Prostate gland (tissue), 2 donors: ENCODE measurements around the gene ZNG1C. TPM values are rescaled to one million over a fixed set of nuclear protein-coding genes. Genes with fewer than 3 reads are reported as not detected.
"Not testable (repeated sequence)": the region's sequence is repeated elsewhere in the genome, so short reads cannot be mapped to it uniquely, and the experiment has no call there.

Experiments
- DNase-seq: peaks from one replicate; pipeline ENCODE4 v3.0.0-alpha.2; 2019; ENCODE audit warnings: low spot score
- H3K27ac ChIP-seq, 2 donors: fragments of 200-600 bp; sonication (generic); 2 replicates each; pipeline ENCODE4 v1.5.1; 2017 to 2019
- H3K27me3 ChIP-seq: fragments of 200-600 bp; sonication (generic); replicated peaks from 2 replicates; pipeline ENCODE4 v1.5.1; 2019; ENCODE audit not compliant: insufficient read depth
- H3K36me3 ChIP-seq, 2 donors: fragments of 200-600 bp; sonication (generic); 1 replicate in 1 of 2; 2 replicates in 1 of 2; pipeline versions ENCODE4 v1.5.1 to v1.8.1; 2017 to 2019
- H3K4me1 ChIP-seq: fragments of 200-600 bp; sonication (generic); replicated peaks from 2 replicates; pipeline ENCODE4 v1.5.1; 2019
- H3K4me3 ChIP-seq, 2 donors: fragments of 200-600 bp; sonication (generic); 2 replicates each; pipeline ENCODE4 v1.5.1; 2017 to 2019
- H3K9me3 ChIP-seq: fragments of 200-600 bp; sonication (generic); 2 replicates; pipeline ENCODE4 v1.5.1; 2017
- WGBS: methylation state at CpG from one replicate; pipeline ENCODE4 v1.1.5; 2018; 5-methylcytosine and 5-hydroxymethylcytosine counted together
- intact Hi-C: fragments of 100-400 bp; cut with DNase I; formaldehyde crosslinking; loops from one replicate; pipeline ENCODE4 v1.14.2; 2022
- total RNA-seq, 2 donors: library from RNA; depleted of rRNA; stranded (reverse); fragments of >200 nt; gene quantifications; one replicate each; pipeline ENCODE4 v1.1.0, GENCODE V29; 2016

ZNG1C gene
- total RNA-seq = 10 to 100 TPM; 12.3 to 41.5 TPM

- intact Hi-C loops, H3K27ac ChIP-seq: not testable (repeated sequence)
- no CpG with 5 or more reads among the region's 32 CpGs for WGBS
Observed at GRCh38 chr9:68241683-68242082, at the start of gene ZNG1C. TSS of gene ZNG1C (plus strand) at chr9:68241983. CDS start at chr9:68242032, 49 bp downstream.

GRCh38 chr9:68242437-68242836, 654 bp downstream of the ZNG1C start:
- H3K4me1 ChIP-seq, H3K27ac ChIP-seq, H3K36me3 ChIP-seq, H3K9me3 ChIP-seq, H3K27me3 ChIP-seq, H3K4me3 ChIP-seq, DNase-seq, intact Hi-C loops: not testable (repeated sequence)
- WGBS = no CpG with 5 or more reads among the region's 11 CpGs

More at GRCh38 chr9:68241683-68242082, at the start of gene ZNG1C:
- H3K4me3 ChIP-seq, H3K36me3 ChIP-seq, DNase-seq, H3K27me3 ChIP-seq, H3K9me3 ChIP-seq, H3K4me1 ChIP-seq: not testable (repeated sequence)

GRCh38 chr9:68281041-68281440, 39.3 kb downstream of the ZNG1C start:
- intact Hi-C loops, H3K27me3 ChIP-seq, H3K9me3 ChIP-seq, H3K27ac ChIP-seq, H3K4me3 ChIP-seq, H3K4me1 ChIP-seq, DNase-seq, H3K36me3 ChIP-seq: not testable (repeated sequence)
- WGBS = 98% methylated on average over 11 of the region's 16 CpGs

GRCh38 chr9:68302567-68302966, 60.8 kb downstream of the ZNG1C start, which contains the start of gene FOXD4L3:
TSS of gene FOXD4L3 (plus strand) at chr9:68302867. CDS start at chr9:68302952, 85 bp downstream.
- H3K4me1 ChIP-seq, intact Hi-C loops, DNase-seq, H3K9me3 ChIP-seq, H3K36me3 ChIP-seq, H3K27ac ChIP-seq, H3K27me3 ChIP-seq, H3K4me3 ChIP-seq: not testable (repeated sequence)
- no CpG with 5 or more reads among the region's 15 CpGs for WGBS

- H3K4me1 ChIP-seq, H3K9me3 ChIP-seq, H3K4me3 ChIP-seq, H3K36me3 ChIP-seq, H3K27ac ChIP-seq, DNase-seq, H3K27me3 ChIP-seq, intact Hi-C loops: not testable (repeated sequence)
- WGBS = no CpG with 5 or more reads among the region's 30 CpGs
Observed at GRCh38 chr9:68303771-68304170, 62.0 kb downstream of the ZNG1C start.

- DNase-seq, H3K36me3 ChIP-seq, H3K27me3 ChIP-seq, H3K4me1 ChIP-seq, H3K4me3 ChIP-seq, H3K9me3 ChIP-seq, H3K27ac ChIP-seq, intact Hi-C loops: not testable (repeated sequence)
- WGBS = no CpG with 5 or more reads among the region's 21 CpGs
Observed at GRCh38 chr9:68304212-68304611, 62.4 kb downstream of the ZNG1C start.

GRCh38 chr9:68304777-68305176, 63.0 kb downstream of the ZNG1C start:
- H3K4me3 ChIP-seq, H3K27me3 ChIP-seq, DNase-seq, H3K9me3 ChIP-seq, H3K4me1 ChIP-seq, H3K27ac ChIP-seq, H3K36me3 ChIP-seq, intact Hi-C loops: not testable (repeated sequence)
- 21% methylated on average over 3 of the region's 4 CpGs for whole genome bisulfite sequencing

GRCh38 chr9:68305680-68306285, 64.0 kb downstream of the ZNG1C start:
- H3K4me1 ChIP-seq, H3K36me3 ChIP-seq, DNase-seq, intact Hi-C loops, H3K27ac ChIP-seq, H3K27me3 ChIP-seq, H3K9me3 ChIP-seq, H3K4me3 ChIP-seq: not testable (repeated sequence)
- WGBS = 22% methylated on average over 10 of the region's 21 CpGs

- H3K4me3 ChIP-seq, intact Hi-C loops, H3K27ac ChIP-seq, H3K36me3 ChIP-seq, DNase-seq, H3K27me3 ChIP-seq, H3K4me1 ChIP-seq, H3K9me3 ChIP-seq: not testable (repeated sequence)
- no CpG with 5 or more reads among the region's 37 CpGs for WGBS
Observed at GRCh38 chr9:68306391-68306964, 64.7 kb downstream of the ZNG1C start.

GRCh38 chr9:68307127-68307526, 65.3 kb downstream of the ZNG1C start:
- intact Hi-C loops, H3K27ac ChIP-seq, H3K4me3 ChIP-seq, H3K4me1 ChIP-seq, H3K27me3 ChIP-seq, DNase-seq, H3K9me3 ChIP-seq, H3K36me3 ChIP-seq: not testable (repeated sequence)
- WGBS = 11% methylated on average over 9 of the region's 35 CpGs

GRCh38 chr9:68307654-68308053, 65.9 kb downstream of the ZNG1C start:
- H3K36me3 ChIP-seq, intact Hi-C loops, DNase-seq, H3K27ac ChIP-seq, H3K4me3 ChIP-seq, H3K9me3 ChIP-seq, H3K4me1 ChIP-seq, H3K27me3 ChIP-seq: not testable (repeated sequence)
- WGBS = 18% methylated on average over 7 of the region's 21 CpGs

- H3K4me3 ChIP-seq, DNase-seq, H3K27ac ChIP-seq, H3K9me3 ChIP-seq, intact Hi-C loops, H3K36me3 ChIP-seq, H3K27me3 ChIP-seq, H3K4me1 ChIP-seq: not testable (repeated sequence)
- no CpG with 5 or more reads among the region's 5 CpGs for WGBS
Observed at GRCh38 chr9:68311208-68311607, 69.4 kb downstream of the ZNG1C start.

- H3K4me3 ChIP-seq, H3K9me3 ChIP-seq, DNase-seq, H3K36me3 ChIP-seq, H3K27me3 ChIP-seq, intact Hi-C loops, H3K4me1 ChIP-seq, H3K27ac ChIP-seq: not testable (repeated sequence)
- 71% methylated on average over 10 of the region's 10 CpGs for WGBS
Observed at GRCh38 chr9:68318209-68318608, 76.4 kb downstream of the ZNG1C start.
